Erythroblast (primary cell): Measurements from ENCODE around the gene DPEP3.

Source experiments
- GATA1 ChIP-seq: IDR thresholded peaks from 2 replicates; pipeline ENCODE4 v1.6.1; 2011; ENCODE audit warnings: low read depth, mild to moderate bottlenecking, control low read depth, low read length, moderate library complexity
- POLR2A ChIP-seq: IDR thresholded peaks from 2 replicates; pipeline ENCODE4 v1.6.1; 2011; ENCODE audit warnings: mild to moderate bottlenecking, low read length

- TF ChIP-seq POLR2A = no peak
- no peak for TF ChIP-seq GATA1
Observed at GRCh38 chr16:67986949-67987348, 6.7 kb upstream of the DPEP3 start.
